ENCODE results near the gene SULT4A1. TPM values are rescaled to one million over a fixed set of nuclear protein-coding genes. Genes with fewer than 3 reads are reported as not detected.

SULT4A1 gene
- total and polyA plus RNA-seq, 10 of the 15 experiments (the other 5 are each of a cell fraction or from before 2014, with no cell fraction given) = not detected

- Histone ChIP-seq H2AFZ (ENCODE audit: control insufficient read depth, low read depth, low read length) (no peak overlapping the region), H3K79me2 (ENCODE audit: control insufficient read depth, insufficient read depth, low read length) (no peaks in the 10 kb centered on the region), H3K27me3 (replicated peaks in 1 of 2; ENCODE audit: control insufficient read depth in 2 of 2, insufficient read depth in 2 of 2, low read length in 1 of 2) (peaks cover 3% of the 10 kb centered on the region in 2 experiments; a peak in 3 of 4 replicates), H3K9ac (ENCODE audit: control insufficient read depth, insufficient read depth, low read length) (no peak overlapping the region), H3K4me1 (ENCODE audit: control insufficient read depth, insufficient read depth, low read length) (no peaks in the 10 kb centered on the region), H4K20me1 (ENCODE audit: control insufficient read depth, insufficient read depth) (no peaks in the 10 kb centered on the region), H3K4me2 (ENCODE audit: control insufficient read depth, insufficient read depth) (no peak overlapping the region), H3K27ac (ENCODE audit: control insufficient read depth, insufficient read depth) (no peak overlapping the region), H3K4me3 (no peak overlapping the region), H3K9me3 (replicated peaks; ENCODE audit: control insufficient read depth, insufficient read depth, low read length) (no peaks in the 10 kb centered on the region), H3K36me3 (ENCODE audit: control insufficient read depth in 2 of 2, insufficient read depth in 2 of 2, low read length in 1 of 2) (no peaks in the 10 kb centered on the region)
- no TSS peak for BruUV-seq (replicated peaks)
- no peak for TF ChIP-seq POLR2AphosphoS2 (IDR thresholded peaks at IDR 0.05; ENCODE audit: low read depth, low read length)
- ChIA-PET SMC1A (ENCODE audit: uncharacterized antibody, unreplicated experiment) (no interaction called here), POLR2A (no interaction called here), CTCF (no interaction called here), RAD21 (ENCODE audit: unreplicated experiment) (no interaction called here)
- FAIRE-seq (no peak), DNase-seq (ENCODE audit: low read depth, low spot score) (no peak), ATAC-seq (no peak)
- 8% methylated on average over 5 of the region's 8 CpGs for WGBS (ENCODE audit: insufficient coverage, insufficient replicate concordance, low lambda C conversion rate, missing lambda C conversion rate)
- in situ Hi-C loops (cut with MboI) (no loop called here), intact Hi-C loops (cut with micrococcal nuclease; ENCODE audit: unreplicated experiment) (no loop called here)
Observed at GRCh38 chr22:43839781-43840180, 22.5 kb downstream of the SULT4A1 start.

GRCh38 chr22:43838571-43839307 lies 23.6 kb downstream of the SULT4A1 start:
- Histone ChIP-seq H3K79me2 (ENCODE audit: control insufficient read depth, insufficient read depth, low read length) (no peaks in the 10 kb centered on the region), H3K9me3 (replicated peaks; ENCODE audit: control insufficient read depth, insufficient read depth, low read length) (no peaks in the 10 kb centered on the region), H3K4me1 (ENCODE audit: control insufficient read depth, insufficient read depth, low read length) (no peaks in the 10 kb centered on the region), H3K27me3 (replicated peaks in 1 of 2; ENCODE audit: control insufficient read depth in 2 of 2, insufficient read depth in 2 of 2, low read length in 1 of 2) (peaks cover 3% of the 10 kb centered on the region in 2 experiments; a peak in 3 of 4 replicates), H2AFZ (ENCODE audit: control insufficient read depth, low read depth, low read length) (no peak overlapping the region), H3K9ac (ENCODE audit: control insufficient read depth, insufficient read depth, low read length) (no peak overlapping the region), H3K4me3 (no peak overlapping the region), H3K36me3 (ENCODE audit: control insufficient read depth in 2 of 2, insufficient read depth in 2 of 2, low read length in 1 of 2) (no peaks in the 10 kb centered on the region), H4K20me1 (ENCODE audit: control insufficient read depth, insufficient read depth) (no peaks in the 10 kb centered on the region), H3K27ac (ENCODE audit: control insufficient read depth, insufficient read depth) (no peak overlapping the region), H3K4me2 (ENCODE audit: control insufficient read depth, insufficient read depth) (no peak overlapping the region)
- ChIA-PET RAD21 (ENCODE audit: unreplicated experiment) (no interaction called here), POLR2A (no interaction called here), SMC1A (ENCODE audit: uncharacterized antibody, unreplicated experiment) (no interaction called here), CTCF (no interaction called here)
- no TSS peak for BruUV-seq (replicated peaks)
- ATAC-seq (no peak), DNase-seq (ENCODE audit: low read depth, low spot score) (no peak), FAIRE-seq (no peak)
- in situ Hi-C loops (cut with MboI) = no loop called here
- intact Hi-C loops (cut with micrococcal nuclease; ENCODE audit: unreplicated experiment) = no loop called here
- whole genome bisulfite sequencing (ENCODE audit: insufficient coverage, insufficient replicate concordance, low lambda C conversion rate, missing lambda C conversion rate) = 46% methylated on average over 25 of the region's 25 CpGs
- TF ChIP-seq RUNX3 (IDR thresholded peaks at IDR 0.05; ENCODE audit: low read length) (no peak), ZBTB40 (IDR thresholded peaks at IDR 0.05; ENCODE audit: borderline replicate concordance) (no peak), E2F4 (IDR thresholded peaks at IDR 0.05; ENCODE audit: low read depth, low read length) (no peak), ZZZ3 (IDR thresholded peaks at IDR 0.05; ENCODE audit: control insufficient read depth, insufficient read length, low read depth) (no peak), IRF4 (IDR thresholded peaks at IDR 0.05; ENCODE audit: low read depth, low read length) (no peak), TAF1 (IDR thresholded peaks at IDR 0.05; ENCODE audit: borderline replicate concordance, low read depth, low read length) (no peak), JUNB (IDR thresholded peaks at IDR 0.05) (no peak), SMAD1 (IDR thresholded peaks at IDR 0.05; ENCODE audit: low read depth, partially characterized antibody) (no peak)

All from GM12878 (cell line).